ENCODE measurements around the gene SSBP4.

GRCh38 chr19:18431351-18432197, 12.4 kb downstream of the SSBP4 start:
- TF ChIP-seq CREM (CRISPR knock-in tag; IDR thresholded peaks at IDR 0.05): no peak
- TF ChIP-seq E2F5 (CRISPR knock-in tag; IDR thresholded peaks at IDR 0.05): no peak
- TF ChIP-seq ATF2 (CRISPR knock-in tag; IDR thresholded peaks at IDR 0.05; ENCODE audit: borderline replicate concordance, low read depth): no peak
- TF ChIP-seq CTCF (IDR thresholded peaks at IDR 0.05): no peak
- TF ChIP-seq FOXP4 (CRISPR knock-in tag; IDR thresholded peaks at IDR 0.05): no peak
- no peak for TF ChIP-seq MAX (CRISPR knock-in tag; IDR thresholded peaks at IDR 0.05)
- no peak for TF ChIP-seq SP1 (CRISPR knock-in tag; conservative IDR thresholded peaks at IDR 0.05)
- no peak for TF ChIP-seq NR2C2 (CRISPR knock-in tag; IDR thresholded peaks at IDR 0.05)
- TF ChIP-seq ARID4B (CRISPR knock-in tag; IDR thresholded peaks at IDR 0.05; ENCODE audit: borderline replicate concordance): no peak
- TF ChIP-seq ATF6 (CRISPR knock-in tag; IDR thresholded peaks at IDR 0.05): no peak
- TF ChIP-seq ZMAT4 (CRISPR knock-in tag; IDR thresholded peaks at IDR 0.05): no peak
- no peak for TF ChIP-seq JUN (CRISPR knock-in tag; IDR thresholded peaks at IDR 0.05)
- no peak for TF ChIP-seq RELA (CRISPR knock-in tag; IDR thresholded peaks at IDR 0.05; ENCODE audit: borderline replicate concordance)

All from WTC11 (cell line).